DMS53 treated with DMSO at 0.1 percent for 48 hours (cell line): Measurements from ENCODE around the gene VWA3B.
"Not testable (repeated sequence)": the region's sequence is repeated elsewhere in the genome, so short reads cannot be mapped to it uniquely, and the experiment has no call there.

Experiments
- DNase-seq: peaks from one replicate; lab custom pipeline; 2025; ENCODE audit not compliant: unreplicated experiment; lab: John Stamatoyannopoulos, UW

VWA3B gene, protein sequence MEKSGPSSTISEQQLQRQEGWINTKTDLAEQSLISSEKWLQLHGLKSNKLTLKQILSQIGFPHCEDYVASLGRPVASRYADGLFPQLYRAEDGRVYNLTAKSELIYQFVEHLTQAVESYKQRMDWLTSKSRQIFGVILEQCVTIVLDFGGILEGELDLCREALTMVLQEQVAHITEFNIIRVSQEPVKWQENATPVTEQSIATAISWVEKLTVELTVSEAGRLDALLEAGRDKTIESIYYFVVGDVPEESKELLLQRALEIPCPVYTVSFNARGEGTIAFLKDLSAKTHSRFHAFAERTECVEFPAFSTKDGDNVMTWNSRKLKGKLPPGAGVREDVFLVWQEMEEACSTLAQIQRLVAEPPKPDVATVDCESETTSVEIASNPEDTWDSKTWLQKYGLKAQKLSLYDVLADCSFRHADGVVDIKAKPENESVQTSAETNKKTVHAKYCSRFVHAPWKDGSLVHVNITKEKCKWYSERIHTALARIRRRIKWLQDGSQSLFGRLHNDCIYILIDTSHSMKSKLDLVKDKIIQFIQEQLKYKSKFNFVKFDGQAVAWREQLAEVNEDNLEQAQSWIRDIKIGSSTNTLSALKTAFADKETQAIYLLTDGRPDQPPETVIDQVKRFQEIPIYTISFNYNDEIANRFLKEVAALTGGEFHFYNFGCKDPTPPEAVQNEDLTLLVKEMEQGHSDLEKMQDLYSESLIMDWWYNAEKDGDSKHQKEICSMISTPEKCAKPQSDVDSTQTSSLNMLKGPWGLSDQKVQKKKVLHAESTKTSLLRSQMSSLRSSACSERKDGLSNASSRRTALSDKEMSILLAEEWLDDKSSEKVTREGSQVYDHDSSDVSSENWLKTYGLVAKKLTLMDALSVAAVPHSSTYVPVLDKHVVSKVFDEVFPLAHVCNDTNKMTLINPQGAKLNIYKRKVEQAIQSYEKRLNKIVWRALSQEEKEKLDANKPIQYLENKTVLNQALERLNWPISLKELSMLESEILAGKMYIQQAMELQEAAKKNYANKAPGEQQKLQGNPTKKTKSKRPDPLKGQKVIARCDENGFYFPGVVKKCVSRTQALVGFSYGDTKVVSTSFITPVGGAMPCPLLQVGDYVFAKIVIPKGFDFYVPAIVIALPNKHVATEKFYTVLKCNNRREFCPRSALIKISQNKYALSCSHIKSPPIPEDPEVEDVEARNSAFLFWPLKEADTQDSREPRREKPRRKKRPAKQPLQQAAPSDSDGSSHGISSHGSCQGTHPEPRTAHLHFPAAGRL (N-terminal part only)

GRCh38 chr2:98086491-98087446 lies at the start of gene VWA3B:
VWA3B (plus strand) TSS chr2:98087167; CDS start chr2:98093093, 5,926 bp downstream.
- peak; percentile 88 for DNase-seq

GRCh38 chr2:98037206-98037605 lies 49.8 kb upstream of the VWA3B start:
- DNase-seq, result no peak

GRCh38 chr2:98037666-98038336 lies 49.2 kb upstream of the VWA3B start:
- no peak for DNase-seq

DNA sequence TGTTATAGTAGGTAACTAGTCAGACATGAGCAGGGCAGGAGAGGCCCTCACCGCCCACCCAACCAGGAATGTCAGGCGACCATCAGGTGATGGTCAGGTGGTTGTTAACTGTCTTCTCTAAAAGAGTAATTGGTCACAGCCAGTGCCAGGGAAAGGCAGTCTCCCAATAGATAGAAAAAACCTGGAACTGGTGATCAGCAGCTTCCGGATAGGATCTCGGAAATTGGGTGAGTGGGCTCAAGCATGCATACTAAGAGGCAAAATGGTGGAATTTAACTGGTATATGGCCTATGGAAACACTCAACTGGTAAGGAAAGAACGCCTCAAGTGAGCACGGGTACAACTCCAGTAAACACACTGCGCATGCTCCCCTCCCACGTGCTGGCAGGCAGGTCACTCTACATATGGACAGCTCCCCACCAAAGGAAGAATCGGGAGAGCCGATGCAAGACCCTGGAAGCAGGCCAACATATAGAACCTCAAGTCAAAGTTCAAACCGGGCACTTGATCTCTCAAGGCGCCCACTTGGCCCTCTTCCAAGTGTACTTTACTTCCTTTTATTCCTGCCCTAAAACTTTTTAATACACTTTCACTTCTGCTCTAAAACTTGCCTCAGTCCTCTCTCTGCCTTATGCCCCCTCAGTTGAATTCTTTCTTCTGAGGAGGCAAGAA lies 47.7 kb upstream of the VWA3B start:
- no peak for DNase-seq

- no peak for DNase-seq
Observed at GRCh38 chr2:98040331-98040939, 46.5 kb upstream of the VWA3B start.

GRCh38 chr2:98043101-98043500 lies 43.9 kb upstream of the VWA3B start:
- no peak for DNase-seq

DNA sequence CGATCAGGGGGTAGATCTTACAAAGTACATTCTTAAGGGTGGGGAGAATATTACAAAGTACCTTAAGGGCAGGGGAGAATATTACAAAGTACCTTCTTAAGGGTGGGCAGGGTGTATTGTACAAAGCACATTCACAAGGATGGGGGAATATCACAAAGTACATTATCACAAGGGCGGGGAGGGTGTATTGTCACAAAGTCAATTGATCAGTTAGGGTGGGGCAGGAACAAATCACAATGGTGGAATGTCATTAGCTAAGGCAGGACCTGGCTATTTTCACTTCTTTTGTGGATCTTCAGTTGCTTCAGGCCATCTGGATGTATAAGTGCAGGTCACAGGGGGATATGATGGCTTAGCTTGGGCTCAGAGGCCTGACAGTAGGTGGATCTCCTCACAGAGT lies 42.2 kb upstream of the VWA3B start:
- DNase-seq, result not testable (repeated sequence)

- no peak for DNase-seq
Observed at GRCh38 chr2:98050070-98050469, 36.9 kb upstream of the VWA3B start.

DNA sequence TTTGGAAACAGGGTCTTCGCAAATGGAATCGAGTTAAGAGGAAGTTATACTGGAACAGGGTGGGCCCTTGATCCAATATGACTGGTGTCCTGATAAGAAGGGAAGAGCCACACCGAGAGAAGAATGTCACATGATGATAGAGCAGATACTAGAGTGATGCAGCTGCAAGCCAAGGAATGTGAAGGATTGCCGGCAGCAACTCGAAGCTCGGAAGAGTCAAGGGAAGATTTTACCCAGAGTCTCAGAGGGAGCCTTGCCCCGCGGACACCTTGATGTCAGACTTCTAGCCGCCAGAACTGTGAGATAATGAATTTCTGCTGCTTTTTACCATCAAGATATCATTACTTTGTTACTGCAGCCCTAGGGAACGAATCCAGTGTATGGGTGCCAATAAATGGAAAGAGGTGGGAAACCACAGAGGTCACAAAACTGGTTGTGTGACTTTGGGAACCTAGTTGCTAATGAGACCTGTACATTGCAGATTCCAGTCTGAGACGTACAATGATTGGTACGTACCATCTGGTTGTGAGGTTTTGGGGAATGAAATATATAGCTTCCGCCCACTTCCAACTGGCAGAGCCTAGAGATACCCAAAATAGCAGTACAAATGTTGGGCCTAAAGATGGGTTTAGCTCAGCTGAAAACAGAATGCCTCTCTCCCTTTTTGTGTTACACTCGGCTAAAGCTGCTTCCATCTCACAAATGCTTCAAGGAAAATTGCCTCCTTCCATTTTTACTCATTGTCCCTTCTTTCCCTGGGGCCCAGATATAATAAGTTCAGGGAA lies 28.6 kb upstream of the VWA3B start:
- DNase-seq, result no peak

GRCh38 chr2:98060277-98060676 lies 26.7 kb upstream of the VWA3B start:
- DNase-seq, result no peak

GRCh38 chr2:98063291-98063854 lies 23.6 kb upstream of the VWA3B start:
- no peak for DNase-seq

DNA sequence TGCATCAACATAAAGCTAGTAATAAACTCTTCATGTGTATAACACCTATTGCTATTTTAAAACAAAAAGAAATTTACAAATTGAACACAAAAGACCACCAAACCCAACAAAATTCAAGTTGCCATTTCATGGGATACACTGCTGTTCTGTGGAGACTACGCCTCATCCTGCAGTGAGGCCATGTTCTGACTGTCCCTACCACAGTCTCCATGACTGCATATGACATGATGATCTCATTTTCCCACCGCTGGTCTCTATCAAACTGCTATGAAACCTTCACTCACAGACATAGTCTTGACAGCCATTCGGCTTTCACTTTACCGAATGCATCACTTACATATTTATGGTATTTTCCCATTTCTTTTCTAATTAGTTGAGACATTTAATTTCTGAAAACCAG lies 21.2 kb upstream of the VWA3B start:
- no peak for DNase-seq

DNA sequence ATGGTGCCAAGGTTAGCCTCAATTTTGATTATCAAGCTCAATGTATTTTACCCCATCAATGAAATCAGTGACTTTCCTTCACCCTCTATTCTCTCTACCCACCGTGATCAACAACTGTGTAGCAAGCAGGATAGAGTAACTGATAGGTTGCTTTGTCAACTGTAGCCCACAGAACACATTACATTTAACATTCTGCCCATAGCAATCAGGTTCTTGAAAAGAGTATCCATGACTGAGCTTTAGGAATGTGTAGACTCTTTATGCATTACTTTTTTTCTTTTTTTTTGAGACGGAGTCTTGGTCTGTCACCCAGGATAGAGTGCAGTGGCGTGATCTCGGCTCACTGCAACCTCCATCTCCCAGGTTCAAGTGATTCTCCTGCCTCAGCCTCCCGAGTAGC lies 19.8 kb upstream of the VWA3B start:
- DNase-seq, result no peak

DNA sequence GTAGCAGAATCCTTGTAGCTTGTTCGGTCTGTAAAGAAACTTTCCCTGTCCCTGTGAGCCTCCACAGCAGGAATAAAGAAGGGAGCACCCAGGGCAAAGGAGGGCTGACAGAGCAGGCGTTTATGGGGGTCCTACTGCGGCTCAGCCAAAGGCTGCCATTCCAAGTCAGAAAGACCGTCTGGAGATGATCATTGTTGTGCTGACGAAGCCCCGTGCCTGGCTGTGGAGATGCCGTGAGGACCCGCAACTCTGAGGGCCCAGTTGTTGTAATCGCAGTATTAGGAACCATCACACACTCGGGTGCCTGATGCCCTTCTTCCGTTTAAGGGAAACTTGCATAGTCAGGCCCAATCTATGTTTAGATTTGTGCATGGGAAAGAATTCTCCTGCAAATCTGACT lies 16.9 kb upstream of the VWA3B start:
- no peak for DNase-seq

GRCh38 chr2:98072442-98072841 lies 14.5 kb upstream of the VWA3B start:
- DNase-seq, result no peak

DNA sequence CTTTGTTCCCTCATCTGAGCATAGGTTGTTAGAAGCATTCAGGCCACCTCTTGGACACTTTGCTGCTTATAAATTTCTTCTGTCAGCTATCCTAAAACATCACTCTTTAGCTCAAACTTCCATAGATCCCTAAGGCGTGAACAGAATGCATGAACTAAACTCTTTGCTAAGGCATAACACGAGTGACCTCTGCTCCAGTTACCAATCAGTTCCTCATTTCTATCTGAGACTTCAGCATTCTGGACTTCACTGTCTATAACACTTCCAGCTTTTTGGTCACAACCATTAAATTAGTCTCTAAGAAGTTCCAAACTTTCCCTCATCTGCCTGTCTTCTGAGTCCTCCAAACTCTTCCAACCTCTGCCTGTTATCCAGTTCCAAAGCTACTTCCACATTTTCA lies 8.3 kb upstream of the VWA3B start:
- no peak for DNase-seq

- DNase-seq, result no peak
Observed at GRCh38 chr2:98084151-98084868, 2.7 kb upstream of the VWA3B start.
